Measurements from ENCODE around the gene MEPCE.

DNA sequence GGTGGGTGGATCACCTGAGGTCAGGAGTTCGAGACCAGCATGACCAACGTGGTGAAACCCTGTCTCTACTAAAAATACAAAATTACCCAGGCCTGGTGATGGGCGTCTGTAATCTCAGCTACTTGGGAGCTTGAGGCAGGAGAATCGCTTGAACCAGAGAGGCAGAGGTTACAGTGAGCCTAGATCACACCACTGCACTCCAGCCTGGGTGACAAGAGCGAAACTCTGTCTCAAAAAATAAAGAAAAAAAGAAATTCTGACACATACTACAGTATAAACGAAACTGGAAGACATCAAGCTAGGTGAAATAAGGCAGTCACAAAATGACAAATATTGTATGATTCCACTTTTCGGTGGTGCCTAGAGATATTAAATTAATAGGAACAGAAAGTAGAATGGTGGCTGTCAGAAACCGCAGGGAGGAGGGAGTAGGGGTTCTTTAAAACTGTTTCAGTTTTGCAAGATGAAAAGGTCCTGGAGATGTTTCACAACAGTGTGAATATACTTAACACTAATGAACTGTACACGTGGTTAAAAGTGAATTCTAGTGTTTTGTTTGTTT, 33.1 kb upstream of the MEPCE start:
- TF ChIP-seq, protein P1, sequence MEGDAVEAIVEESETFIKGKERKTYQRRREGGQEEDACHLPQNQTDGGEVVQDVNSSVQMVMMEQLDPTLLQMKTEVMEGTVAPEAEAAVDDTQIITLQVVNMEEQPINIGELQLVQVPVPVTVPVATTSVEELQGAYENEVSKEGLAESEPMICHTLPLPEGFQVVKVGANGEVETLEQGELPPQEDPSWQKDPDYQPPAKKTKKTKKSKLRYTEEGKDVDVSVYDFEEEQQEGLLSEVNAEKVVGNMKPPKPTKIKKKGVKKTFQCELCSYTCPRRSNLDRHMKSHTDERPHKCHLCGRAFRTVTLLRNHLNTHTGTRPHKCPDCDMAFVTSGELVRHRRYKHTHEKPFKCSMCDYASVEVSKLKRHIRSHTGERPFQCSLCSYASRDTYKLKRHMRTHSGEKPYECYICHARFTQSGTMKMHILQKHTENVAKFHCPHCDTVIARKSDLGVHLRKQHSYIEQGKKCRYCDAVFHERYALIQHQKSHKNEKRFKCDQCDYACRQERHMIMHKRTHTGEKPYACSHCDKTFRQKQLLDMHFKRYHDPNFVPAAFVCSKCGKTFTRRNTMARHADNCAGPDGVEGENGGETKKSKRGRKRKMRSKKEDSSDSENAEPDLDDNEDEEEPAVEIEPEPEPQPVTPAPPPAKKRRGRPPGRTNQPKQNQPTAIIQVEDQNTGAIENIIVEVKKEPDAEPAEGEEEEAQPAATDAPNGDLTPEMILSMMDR (IDR thresholded peaks at IDR 0.05; ENCODE audit: poor library complexity): no peak
- no peak for TF ChIP-seq EZH2 (IDR thresholded peaks at IDR 0.05; ENCODE audit: borderline replicate concordance)

Data from hepatocyte (in vitro differentiated cells).